Measurements from ENCODE around the gene MAGEA2.
"Not testable (repeated sequence)": the region's sequence is repeated elsewhere in the genome, so short reads cannot be mapped to it uniquely, and the experiment has no call there.

DNA sequence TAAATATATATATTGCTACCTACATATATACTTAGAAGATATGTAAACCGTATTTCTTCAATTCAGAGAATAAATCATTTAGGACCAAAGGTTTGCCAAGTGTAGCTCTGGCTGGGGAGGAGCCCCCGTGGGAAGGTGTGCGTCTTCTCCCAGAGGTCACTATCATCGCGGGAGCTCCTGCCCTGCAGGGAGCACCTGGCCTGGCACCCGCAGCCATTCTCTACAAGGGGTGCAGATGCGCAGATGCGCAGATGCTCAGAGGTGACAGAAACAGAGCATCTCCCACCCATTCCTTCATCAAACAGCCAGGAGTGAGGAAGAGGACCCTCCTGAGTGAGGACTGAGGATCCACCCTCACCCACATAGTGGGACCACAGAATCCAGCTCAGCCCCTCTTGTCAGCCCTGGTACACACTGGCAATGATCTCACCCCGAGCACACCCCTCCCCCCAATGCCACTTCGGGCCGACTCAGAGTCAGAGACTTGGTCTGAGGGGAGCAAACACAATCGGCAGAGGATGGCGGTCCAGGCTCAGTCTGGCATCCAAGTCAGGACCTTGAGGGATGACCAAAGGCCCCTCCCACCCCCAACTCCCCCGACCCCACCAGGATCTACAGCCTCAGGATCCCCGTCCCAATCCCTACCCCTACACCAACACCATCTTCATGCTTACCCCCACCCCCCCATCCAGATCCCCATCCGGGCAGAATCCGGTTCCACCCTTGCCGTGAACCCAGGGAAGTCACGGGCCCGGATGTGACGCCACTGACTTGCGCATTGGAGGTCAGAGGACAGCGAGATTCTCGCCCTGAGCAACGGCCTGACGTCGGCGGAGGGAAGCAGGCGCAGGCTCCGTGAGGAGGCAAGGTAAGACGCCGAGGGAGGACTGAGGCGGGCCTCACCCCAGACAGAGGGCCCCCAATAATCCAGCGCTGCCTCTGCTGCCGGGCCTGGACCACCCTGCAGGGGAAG is 39.5 kb downstream of the MAGEA2 start, which contains the start of gene MAGEA2B:
- TF ChIP-seq BHLHE40 (IDR thresholded peaks at IDR 0.05; ENCODE audit: borderline replicate concordance); FOXM1 (IDR thresholded peaks at IDR 0.05; ENCODE audit: borderline replicate concordance); SP1 (IDR thresholded peaks at IDR 0.05); CTBP1 (IDR thresholded peaks at IDR 0.05; ENCODE audit: borderline replicate concordance); ARNT (IDR thresholded peaks at IDR 0.05); TARDBP (IDR thresholded peaks at IDR 0.05); LEF1 (IDR thresholded peaks at IDR 0.05; ENCODE audit: borderline replicate concordance); FOXA1 (IDR thresholded peaks at IDR 0.05); FOXK2 (IDR thresholded peaks at IDR 0.05): not testable (repeated sequence)
